ENCODE data around the gene KRTAP10-5. TPM values are rescaled to one million over a fixed set of nuclear protein-coding genes. Genes with fewer than 3 reads are reported as not detected.

The KRTAP10-5 gene
- polyA plus RNA-seq, 2 of the 4 experiments (the other 2 are of a cell fraction): not detected

- H3K27ac ChIP-seq: no peak overlapping the region
- ChIA-PET POLR2A (no interaction called here), CTCF (interaction anchor here (1.0 kb wide), 1 partner anchor 28 kb away, joined by 3 read pairs; no protein-coding TSS in a partner anchor)
- no peak overlapping the region for H3K4me3 ChIP-seq
- no peaks in the 10 kb centered on the region for H3K4me1 ChIP-seq
- no peak for DNase-seq (ENCODE audit: low read depth in 1 of 2, low spot score in 1 of 2)
- ATAC-seq: no peak
- TF ChIP-seq BHLHE40 (IDR thresholded peaks at IDR 0.05; ENCODE audit: low read depth, low read length) (no peak), USF2 (IDR thresholded peaks at IDR 0.05) (no peak), REST (IDR thresholded peaks at IDR 0.05) (no peak), MYC (IDR thresholded peaks at IDR 0.05; ENCODE audit: borderline replicate concordance, low read length) (no peak), MAX (IDR thresholded peaks at IDR 0.05) (no peak), ATOH8 (CRISPR knock-in tag; IDR thresholded peaks at IDR 0.05; ENCODE audit: low read depth) (no peak), HOXB13 (CRISPR knock-in tag; IDR thresholded peaks at IDR 0.05; ENCODE audit: low read depth) (no peak), EHMT2 (IDR thresholded peaks at IDR 0.05; ENCODE audit: low read depth) (no peak), TP53 (CRISPR knock-in tag; IDR thresholded peaks at IDR 0.05) (no peak), TFCP2L1 (CRISPR knock-in tag; IDR thresholded peaks at IDR 0.05) (no peak), SMC3 (IDR thresholded peaks at IDR 0.05) (no peak), CHD4 (IDR thresholded peaks at IDR 0.05; ENCODE audit: borderline replicate concordance) (no peak), RNF2 (IDR thresholded peaks at IDR 0.05; ENCODE audit: borderline replicate concordance, low read depth) (no peak)
- no CpG with 5 or more reads among the region's 14 CpGs for WGBS (ENCODE audit: missing lambda C conversion rate)
- FAIRE-seq: no peak
- H3K9me3 ChIP-seq: peaks cover 15% of the 10 kb centered on the region; the same call in 2 of the 3 replicates
- H3K4me2 ChIP-seq: no peak overlapping the region
Observed at GRCh38 chr21:44539046-44539445, 41.4 kb downstream of the KRTAP10-5 start.

- CTCF ChIA-PET: no interaction called here
- H3K9me3 ChIP-seq: peaks cover 14% of the 10 kb centered on the region; the same call in 2 of the 3 replicates
- FAIRE-seq: no peak
- H3K27ac ChIP-seq: no peak overlapping the region
- POLR2A ChIA-PET: no interaction called here
- DNase-seq (ENCODE audit: low read depth in 1 of 2, low spot score in 1 of 2): no peak
- no peaks in the 10 kb centered on the region for H3K4me1 ChIP-seq
- no peak overlapping the region for H3K4me3 ChIP-seq
- WGBS (ENCODE audit: missing lambda C conversion rate): 74% methylated on average over 10 of the region's 33 CpGs
- ATAC-seq: no peak
- no peak overlapping the region for H3K4me2 ChIP-seq
- TF ChIP-seq FOSB (CRISPR knock-in tag; IDR thresholded peaks at IDR 0.05) (no peak), EHF (CRISPR knock-in tag; IDR thresholded peaks at IDR 0.05) (no peak), CHD2 (IDR thresholded peaks at IDR 0.05; ENCODE audit: low read length, partially characterized antibody) (no peak), USF2 (IDR thresholded peaks at IDR 0.05) (no peak), MAFK (IDR thresholded peaks at IDR 0.05; ENCODE audit: partially characterized antibody) (no peak), SREBF2 (IDR thresholded peaks at IDR 0.05) (no peak), ESRRA (IDR thresholded peaks at IDR 0.05; ENCODE audit: borderline replicate concordance, low read length) (no peak), HES2 (IDR thresholded peaks at IDR 0.05) (no peak), EP300 (IDR thresholded peaks at IDR 0.05) (no peak), MAX (IDR thresholded peaks at IDR 0.05) (no peak), CTCF (IDR thresholded peaks at IDR 0.05) (no peak), NPAS2 (CRISPR knock-in tag; IDR thresholded peaks at IDR 0.05; ENCODE audit: borderline replicate concordance) (no peak), E2F6 (IDR thresholded peaks at IDR 0.05; ENCODE audit: borderline replicate concordance, low read depth) (no peak), PHF8 (IDR thresholded peaks at IDR 0.05; ENCODE audit: borderline replicate concordance, low read depth) (no peak)
Observed at GRCh38 chr21:44537930-44538911, 42.2 kb downstream of the KRTAP10-5 start.
